ENCODE measurements around the gene ZNF277.
A peak's percentile ranks its signal among the peaks of the same experiment; 100 is the strongest.

ZNF277 gene

DNA sequence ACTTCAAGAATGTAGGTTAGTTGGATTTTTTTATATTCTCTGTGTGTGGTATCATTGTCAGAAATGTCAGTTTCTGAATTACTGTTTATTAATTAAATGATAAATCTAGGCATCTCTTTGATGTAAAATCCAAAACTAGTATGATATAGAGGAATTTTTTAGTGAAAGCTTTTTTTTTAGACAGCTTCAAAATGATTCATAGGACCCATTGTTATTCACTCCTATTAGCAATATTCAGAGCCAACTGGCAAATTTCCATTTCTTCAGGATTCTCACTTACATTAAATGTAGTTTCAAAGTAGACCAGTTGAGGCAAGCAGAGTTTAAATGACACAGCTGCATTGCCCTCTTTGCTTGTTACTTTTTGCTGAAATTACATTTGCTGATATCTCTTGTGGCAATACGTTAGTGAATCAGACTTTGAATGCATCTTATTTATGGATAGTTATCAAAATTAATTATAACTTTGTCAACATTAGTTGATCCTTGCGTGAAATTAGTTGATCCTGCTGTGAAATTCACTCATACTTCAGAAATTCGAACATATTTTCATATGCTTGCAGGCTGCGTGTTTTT lies 20.3 kb downstream of the ZNF277 start:
- no peak for ATAC-seq
- no peak for TF ChIP-seq ESRRG (CRISPR knock-in tag; IDR thresholded peaks at IDR 0.05)
- no peak for TF ChIP-seq ZNF8 (CRISPR knock-in tag; IDR thresholded peaks at IDR 0.05)
- no peak for TF ChIP-seq ZFP3 (CRISPR knock-in tag; IDR thresholded peaks at IDR 0.05)
- TF ChIP-seq, protein P1, sequence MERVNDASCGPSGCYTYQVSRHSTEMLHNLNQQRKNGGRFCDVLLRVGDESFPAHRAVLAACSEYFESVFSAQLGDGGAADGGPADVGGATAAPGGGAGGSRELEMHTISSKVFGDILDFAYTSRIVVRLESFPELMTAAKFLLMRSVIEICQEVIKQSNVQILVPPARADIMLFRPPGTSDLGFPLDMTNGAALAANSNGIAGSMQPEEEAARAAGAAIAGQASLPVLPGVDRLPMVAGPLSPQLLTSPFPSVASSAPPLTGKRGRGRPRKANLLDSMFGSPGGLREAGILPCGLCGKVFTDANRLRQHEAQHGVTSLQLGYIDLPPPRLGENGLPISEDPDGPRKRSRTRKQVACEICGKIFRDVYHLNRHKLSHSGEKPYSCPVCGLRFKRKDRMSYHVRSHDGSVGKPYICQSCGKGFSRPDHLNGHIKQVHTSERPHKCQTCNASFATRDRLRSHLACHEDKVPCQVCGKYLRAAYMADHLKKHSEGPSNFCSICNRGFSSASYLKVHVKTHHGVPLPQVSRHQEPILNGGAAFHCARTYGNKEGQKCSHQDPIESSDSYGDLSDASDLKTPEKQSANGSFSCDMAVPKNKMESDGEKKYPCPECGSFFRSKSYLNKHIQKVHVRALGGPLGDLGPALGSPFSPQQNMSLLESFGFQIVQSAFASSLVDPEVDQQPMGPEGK (CRISPR knock-in tag; IDR thresholded peaks at IDR 0.05; ENCODE audit: borderline replicate concordance), result no peak; the same call in 1 of the 2 replicates
- peak; percentile 80 for TF ChIP-seq ISL1 (CRISPR knock-in tag; IDR thresholded peaks at IDR 0.05)

DNA sequence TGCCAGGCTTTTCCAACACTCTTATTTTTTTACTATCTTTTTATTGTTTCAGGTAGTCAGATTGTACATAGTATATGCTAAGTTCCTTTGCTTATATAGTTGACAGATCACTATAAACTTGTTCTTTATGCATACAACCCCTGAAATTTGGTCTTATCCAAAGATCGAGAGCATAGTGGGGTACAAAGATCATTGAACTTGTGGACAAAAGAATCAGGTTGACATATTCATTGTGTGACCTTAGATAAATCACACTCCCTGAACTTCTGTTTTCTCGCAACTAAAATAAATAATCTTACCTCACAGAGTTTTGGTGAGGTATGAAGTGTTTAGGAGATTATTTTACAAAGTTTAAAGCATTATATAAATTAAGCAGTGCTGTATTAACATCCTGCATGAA lies 22.1 kb downstream of the ZNF277 start:
- TF ChIP-seq, protein P1 (CRISPR knock-in tag; IDR thresholded peaks at IDR 0.05; ENCODE audit: borderline replicate concordance), result no peak
- TF ChIP-seq TCF4 (CRISPR knock-in tag; IDR thresholded peaks at IDR 0.05; ENCODE audit: borderline replicate concordance) (no peak), ZNF565 (CRISPR knock-in tag; conservative IDR thresholded peaks at IDR 0.05; ENCODE audit: low read depth) (no peak), ZFP3 (CRISPR knock-in tag; IDR thresholded peaks at IDR 0.05) (no peak), PPARA (CRISPR knock-in tag; IDR thresholded peaks at IDR 0.05; ENCODE audit: borderline replicate concordance) (no peak), CSDC2 (CRISPR knock-in tag; IDR thresholded peaks at IDR 0.05) (no peak), SNAI2 (CRISPR knock-in tag; IDR thresholded peaks at IDR 0.05) (no peak), ZC3H10 (CRISPR knock-in tag; IDR thresholded peaks at IDR 0.05) (no peak), RARB (CRISPR knock-in tag; IDR thresholded peaks at IDR 0.05) (no peak), TOX (CRISPR knock-in tag; IDR thresholded peaks at IDR 0.05; ENCODE audit: borderline replicate concordance) (no peak), BACH2 (CRISPR knock-in tag; IDR thresholded peaks at IDR 0.05; ENCODE audit: borderline replicate concordance) (no peak), ZFP30 (CRISPR knock-in tag; IDR thresholded peaks at IDR 0.05) (no peak), ESRRG (CRISPR knock-in tag; IDR thresholded peaks at IDR 0.05) (no peak)
- TF ChIP-seq, protein P2, sequence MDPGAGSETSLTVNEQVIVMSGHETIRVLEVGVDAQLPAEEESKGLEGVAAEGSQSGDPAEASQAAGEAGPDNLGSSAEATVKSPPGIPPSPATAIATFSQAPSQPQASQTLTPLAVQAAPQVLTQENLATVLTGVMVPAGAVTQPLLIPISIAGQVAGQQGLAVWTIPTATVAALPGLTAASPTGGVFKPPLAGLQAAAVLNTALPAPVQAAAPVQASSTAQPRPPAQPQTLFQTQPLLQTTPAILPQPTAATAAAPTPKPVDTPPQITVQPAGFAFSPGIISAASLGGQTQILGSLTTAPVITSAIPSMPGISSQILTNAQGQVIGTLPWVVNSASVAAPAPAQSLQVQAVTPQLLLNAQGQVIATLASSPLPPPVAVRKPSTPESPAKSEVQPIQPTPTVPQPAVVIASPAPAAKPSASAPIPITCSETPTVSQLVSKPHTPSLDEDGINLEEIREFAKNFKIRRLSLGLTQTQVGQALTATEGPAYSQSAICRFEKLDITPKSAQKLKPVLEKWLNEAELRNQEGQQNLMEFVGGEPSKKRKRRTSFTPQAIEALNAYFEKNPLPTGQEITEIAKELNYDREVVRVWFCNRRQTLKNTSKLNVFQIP (CRISPR knock-in tag; IDR thresholded peaks at IDR 0.05; ENCODE audit: borderline replicate concordance, low read depth), result no peak
- TF ChIP-seq, protein P3, sequence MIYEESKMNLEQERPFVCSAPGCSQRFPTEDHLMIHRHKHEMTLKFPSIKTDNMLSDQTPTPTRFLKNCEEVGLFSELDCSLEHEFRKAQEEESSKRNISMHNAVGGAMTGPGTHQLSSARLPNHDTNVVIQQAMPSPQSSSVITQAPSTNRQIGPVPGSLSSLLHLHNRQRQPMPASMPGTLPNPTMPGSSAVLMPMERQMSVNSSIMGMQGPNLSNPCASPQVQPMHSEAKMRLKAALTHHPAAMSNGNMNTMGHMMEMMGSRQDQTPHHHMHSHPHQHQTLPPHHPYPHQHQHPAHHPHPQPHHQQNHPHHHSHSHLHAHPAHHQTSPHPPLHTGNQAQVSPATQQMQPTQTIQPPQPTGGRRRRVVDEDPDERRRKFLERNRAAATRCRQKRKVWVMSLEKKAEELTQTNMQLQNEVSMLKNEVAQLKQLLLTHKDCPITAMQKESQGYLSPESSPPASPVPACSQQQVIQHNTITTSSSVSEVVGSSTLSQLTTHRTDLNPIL (CRISPR knock-in tag; IDR thresholded peaks at IDR 0.05; ENCODE audit: low read depth), result no peak
- ATAC-seq, result no peak

DNA sequence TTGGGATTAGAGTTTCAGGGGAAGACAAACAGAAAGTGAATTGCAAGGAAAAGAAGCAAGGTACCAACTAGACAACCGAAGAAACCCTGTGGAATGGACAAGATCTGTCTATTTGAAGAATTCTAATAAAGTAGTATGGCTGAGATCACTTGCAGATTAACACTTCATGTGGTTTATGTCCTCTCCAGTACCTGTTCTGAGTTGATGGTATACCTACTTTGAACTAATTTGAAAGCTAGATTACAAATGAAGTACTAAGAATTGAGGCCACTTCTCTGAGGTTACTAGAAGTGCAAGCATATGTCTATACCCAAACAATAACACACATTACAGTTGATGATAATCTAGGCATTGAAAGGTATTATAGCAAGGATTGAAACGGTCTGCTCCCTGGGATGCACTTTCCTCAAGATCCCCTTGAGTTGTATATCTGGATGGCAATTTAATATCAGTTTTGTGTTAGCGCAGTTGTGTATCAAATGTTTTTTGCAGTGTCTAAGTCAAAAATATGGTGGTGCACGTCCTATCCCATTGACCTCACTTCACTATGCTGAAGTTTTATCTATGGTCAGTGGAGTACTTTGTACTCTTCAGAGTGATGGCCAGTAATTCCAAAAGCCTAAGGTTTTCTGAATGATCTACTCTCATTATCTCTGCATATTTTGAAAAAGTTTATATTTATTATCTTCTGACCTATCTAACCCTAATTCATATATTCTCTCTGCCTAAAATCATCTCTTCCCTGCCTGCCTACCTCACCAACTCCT lies 25.9 kb downstream of the ZNF277 start:
- no peak for ATAC-seq
- TF ChIP-seq ZC3H10 (CRISPR knock-in tag; IDR thresholded peaks at IDR 0.05), result no peak
- no peak for TF ChIP-seq CSDC2 (CRISPR knock-in tag; IDR thresholded peaks at IDR 0.05)
- no peak for TF ChIP-seq ZFP3 (CRISPR knock-in tag; IDR thresholded peaks at IDR 0.05)
- no peak for TF ChIP-seq ZNF70 (CRISPR knock-in tag; IDR thresholded peaks at IDR 0.05)
- TF ChIP-seq, protein P4, sequence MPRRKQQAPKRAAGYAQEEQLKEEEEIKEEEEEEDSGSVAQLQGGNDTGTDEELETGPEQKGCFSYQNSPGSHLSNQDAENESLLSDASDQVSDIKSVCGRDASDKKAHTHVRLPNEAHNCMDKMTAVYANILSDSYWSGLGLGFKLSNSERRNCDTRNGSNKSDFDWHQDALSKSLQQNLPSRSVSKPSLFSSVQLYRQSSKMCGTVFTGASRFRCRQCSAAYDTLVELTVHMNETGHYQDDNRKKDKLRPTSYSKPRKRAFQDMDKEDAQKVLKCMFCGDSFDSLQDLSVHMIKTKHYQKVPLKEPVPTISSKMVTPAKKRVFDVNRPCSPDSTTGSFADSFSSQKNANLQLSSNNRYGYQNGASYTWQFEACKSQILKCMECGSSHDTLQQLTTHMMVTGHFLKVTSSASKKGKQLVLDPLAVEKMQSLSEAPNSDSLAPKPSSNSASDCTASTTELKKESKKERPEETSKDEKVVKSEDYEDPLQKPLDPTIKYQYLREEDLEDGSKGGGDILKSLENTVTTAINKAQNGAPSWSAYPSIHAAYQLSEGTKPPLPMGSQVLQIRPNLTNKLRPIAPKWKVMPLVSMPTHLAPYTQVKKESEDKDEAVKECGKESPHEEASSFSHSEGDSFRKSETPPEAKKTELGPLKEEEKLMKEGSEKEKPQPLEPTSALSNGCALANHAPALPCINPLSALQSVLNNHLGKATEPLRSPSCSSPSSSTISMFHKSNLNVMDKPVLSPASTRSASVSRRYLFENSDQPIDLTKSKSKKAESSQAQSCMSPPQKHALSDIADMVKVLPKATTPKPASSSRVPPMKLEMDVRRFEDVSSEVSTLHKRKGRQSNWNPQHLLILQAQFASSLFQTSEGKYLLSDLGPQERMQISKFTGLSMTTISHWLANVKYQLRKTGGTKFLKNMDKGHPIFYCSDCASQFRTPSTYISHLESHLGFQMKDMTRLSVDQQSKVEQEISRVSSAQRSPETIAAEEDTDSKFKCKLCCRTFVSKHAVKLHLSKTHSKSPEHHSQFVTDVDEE (CRISPR knock-in tag; IDR thresholded peaks at IDR 0.05), result no peak
- TF ChIP-seq, protein P2 (CRISPR knock-in tag; IDR thresholded peaks at IDR 0.05; ENCODE audit: borderline replicate concordance, low read depth), result no peak
- no peak for TF ChIP-seq BACH2 (CRISPR knock-in tag; IDR thresholded peaks at IDR 0.05; ENCODE audit: borderline replicate concordance)

All from SK-N-SH treated with all-trans-retinoic acid at 6 μM for 48 hours (cell line).